ENCODE results near the gene SNX10.

GRCh38 chr7:26245150-26245549 is 46.5 kb upstream of the SNX10 start:
- TF ChIP-seq CTCF (IDR thresholded peaks at IDR 0.05; ENCODE audit: low read length) (no peak), EZH2 (optimal IDR thresholded peaks at IDR 0.05; ENCODE audit: low read depth, low read length) (no peak)
